ENCODE results near the gene CMSS1.

DNA sequence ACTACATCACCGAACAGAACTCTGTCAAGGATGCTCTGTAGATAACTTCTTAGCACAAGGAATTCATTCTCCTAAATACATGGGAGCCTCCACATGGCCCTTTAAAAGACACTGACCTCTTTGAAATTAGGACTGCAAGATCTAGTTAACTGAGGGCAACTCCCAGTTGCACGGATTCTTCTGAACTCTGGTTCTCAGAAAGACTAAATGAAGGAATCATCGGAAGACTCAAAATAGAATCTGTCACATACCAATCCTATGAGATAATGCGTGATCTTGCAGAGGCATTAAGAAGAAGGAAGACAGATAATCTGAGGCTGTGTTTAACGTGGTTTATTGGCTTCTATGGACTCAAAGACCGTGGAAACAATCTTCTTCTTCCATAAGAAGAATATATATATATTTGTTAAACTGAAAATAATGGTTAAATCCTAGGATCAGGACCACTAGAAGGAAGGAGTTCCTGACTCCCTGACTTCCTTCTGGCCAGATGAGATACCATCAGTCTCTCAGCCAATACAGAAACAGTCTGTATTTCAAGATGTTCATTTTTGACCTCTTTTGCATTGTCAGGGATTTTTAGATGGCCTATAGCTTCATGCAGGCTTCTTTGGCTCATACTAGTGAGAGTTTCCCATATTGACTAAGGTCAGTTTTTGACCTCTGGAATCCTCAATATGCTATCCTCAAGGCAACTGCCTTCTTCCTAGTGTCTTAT is 409.2 kb downstream of the CMSS1 start:
- TF ChIP-seq YY1 (IDR thresholded peaks at IDR 0.05; ENCODE audit: insufficient read depth, insufficient read length) (no peak), SUZ12 (IDR thresholded peaks at IDR 0.05; ENCODE audit: extremely low read depth, insufficient read depth, insufficient read length) (no peak)
